HepG2 (cell line): Measurements from ENCODE around the gene RAB3D. TPM values are rescaled to one million over a fixed set of nuclear protein-coding genes. Genes with fewer than 3 reads are reported as not detected.
A peak's percentile ranks its signal among the peaks of the same experiment; 100 is the strongest.

Source experiments
- AGO2 ChIP-seq: fragments of 200-400 bp; formaldehyde crosslinking; optimal IDR thresholded peaks from 2 replicates; pipeline ENCODE3; 2017; ENCODE audit warnings: mild to moderate bottlenecking, low read depth, low read length, moderate library complexity
- ARNTL ChIP-seq: sonication (generic); formaldehyde crosslinking; IDR thresholded peaks from 2 replicates; pipeline ENCODE4 v1.4.0; 2020; ENCODE audit warnings: mild to moderate bottlenecking, missing genetic modification reagents
- GTF3A ChIP-seq: sonication (generic); formaldehyde crosslinking; conservative IDR thresholded peaks from 2 replicates; pipeline ENCODE4 v1.4.0; 2020; ENCODE audit warnings: mild to moderate bottlenecking, missing genetic modification reagents
- KLF6 ChIP-seq: IDR thresholded peaks from 2 replicates; pipeline ENCODE4 v1.8.0; 2016; ENCODE audit warnings: missing biosample characterization, missing genetic modification reagents
- MAF1 ChIP-seq: sonication (generic); formaldehyde crosslinking; IDR thresholded peaks from 2 replicates; pipeline ENCODE4 v1.5.0; 2020; ENCODE audit warnings: missing genetic modification reagents, borderline replicate concordance
- MBNL3 ChIP-seq: fragments of 250-450 bp; sonication (Bioruptor Pico); conservative IDR thresholded peaks from 2 replicates; pipeline ENCODE4 v1.8.0; 2022; ENCODE audit warnings: mild to moderate bottlenecking, inconsistent platforms
- NCOA1 ChIP-seq: sonication (generic); formaldehyde crosslinking; IDR thresholded peaks from 2 replicates; pipeline ENCODE4 v1.9.0; 2021; ENCODE audit warnings: missing genetic modification reagents
- NFIC ChIP-seq: IDR thresholded peaks from 2 replicates; pipeline ENCODE4 v1.6.1; 2012; ENCODE audit warnings: mild to moderate bottlenecking, low read length, inconsistent platforms
- ONECUT2 ChIP-seq: sonication (generic); formaldehyde crosslinking; IDR thresholded peaks from 2 replicates; pipeline ENCODE4 v1.4.0; 2020; ENCODE audit warnings: missing genetic modification reagents
- RFX3 ChIP-seq: IDR thresholded peaks from 2 replicates; pipeline ENCODE4 v1.6.1; 2016; ENCODE audit warnings: missing biosample characterization, missing genetic modification reagents
- SMAD1 ChIP-seq: sonication (generic); formaldehyde crosslinking; IDR thresholded peaks from 2 replicates; pipeline ENCODE4 v1.4.0; 2020; ENCODE audit warnings: missing genetic modification reagents, low read depth, mild to moderate bottlenecking, borderline replicate concordance
- TCF7L2 ChIP-seq: IDR thresholded peaks from 2 replicates; pipeline ENCODE4 v1.6.1; 2011; ENCODE audit warnings: mild to moderate bottlenecking, low read depth, low read length, moderate library complexity
- ZMAT3 ChIP-seq: sonication (generic); formaldehyde crosslinking; conservative IDR thresholded peaks from 2 replicates; pipeline ENCODE4 v1.7.0; 2021; ENCODE audit warnings: missing genetic modification reagents
- ZNF12 ChIP-seq: sonication (generic); formaldehyde crosslinking; IDR thresholded peaks from 2 replicates; pipeline ENCODE4 v1.5.0; 2020; ENCODE audit warnings: missing genetic modification reagents
- ZNF136 ChIP-seq: sonication (generic); formaldehyde crosslinking; IDR thresholded peaks from 2 replicates; pipeline ENCODE4 v1.8.1; 2022; ENCODE audit warnings: low read depth, mild to moderate bottlenecking, moderate library complexity, missing genetic modification reagents
- ZNF20 ChIP-seq: sonication (generic); formaldehyde crosslinking; IDR thresholded peaks from 2 replicates; pipeline ENCODE4 v1.4.0; 2020; ENCODE audit warnings: mild to moderate bottlenecking, moderate library complexity, missing genetic modification reagents
- ZNF577 ChIP-seq: sonication (generic); formaldehyde crosslinking; IDR thresholded peaks from 2 replicates; pipeline ENCODE4 v1.4.0; 2020; ENCODE audit warnings: mild to moderate bottlenecking, low read depth, missing genetic modification reagents, borderline replicate concordance
- polyA plus RNA-seq, 8 experiments: library from polyadenylated mRNA; depleted of rRNA in 3 of 8; stranded (reverse) in 7 of 8; unstranded in 1 of 8; fragments of >200 nt; fragmentation: Illumina TruSeq in 4 of 8; extraction: Trizol in 4 of 8; gene quantifications; 2 replicates each; pipeline versions ENCODE4 v1.2.1 to v1.2.3, GENCODE V29; 2011 to 2016; ENCODE audit warnings: low read depth in 4 of 8, missing spikeins in 1 of 8, mixed read lengths in 1 of 8; ENCODE audit not compliant: insufficient read depth in 1 of 8
- total RNA-seq, 5 experiments: library from RNA; depleted of rRNA; stranded (reverse); fragments of >200 nt; fragmentation: Illumina TruSeq; extraction: Trizol; gene quantifications; 2 replicates each; pipeline ENCODE4 v1.2.3, GENCODE V29; 2016; ENCODE audit warnings: low read depth in 1 of 5
- TF ChIP-seq, protein P1 (sequence below): IDR thresholded peaks from 2 replicates; pipeline ENCODE4 v1.6.1; 2012; ENCODE audit warnings: low read depth, low read length, improper control_type of control experiment
- TF ChIP-seq, protein P2 (sequence below): sonication (generic); formaldehyde crosslinking; IDR thresholded peaks from 2 replicates; pipeline ENCODE4 v1.4.0; 2020; ENCODE audit warnings: mild to moderate bottlenecking, missing genetic modification reagents
- TF ChIP-seq, protein P3 (sequence below): IDR thresholded peaks from 2 replicates; pipeline ENCODE4 v1.6.1; 2016; ENCODE audit warnings: mild to moderate bottlenecking, missing biosample characterization, missing genetic modification reagents
- TF ChIP-seq, protein P4 (sequence below): conservative IDR thresholded peaks from 2 replicates; pipeline ENCODE4 v1.6.1; 2018; ENCODE audit warnings: missing genetic modification reagents
- TF ChIP-seq, protein P5 (sequence below): sonication (generic); formaldehyde crosslinking; IDR thresholded peaks from 2 replicates; pipeline ENCODE4 v1.8.1; 2023; ENCODE audit warnings: missing genetic modification reagents, inconsistent platforms, borderline replicate concordance

Gene RAB3D
- total and polyA plus RNA-seq, 2 of the 13 experiments (the other 11 are each of a cell fraction or from before 2014, with no cell fraction given), result 2.0 to 16.1 TPM

DNA sequence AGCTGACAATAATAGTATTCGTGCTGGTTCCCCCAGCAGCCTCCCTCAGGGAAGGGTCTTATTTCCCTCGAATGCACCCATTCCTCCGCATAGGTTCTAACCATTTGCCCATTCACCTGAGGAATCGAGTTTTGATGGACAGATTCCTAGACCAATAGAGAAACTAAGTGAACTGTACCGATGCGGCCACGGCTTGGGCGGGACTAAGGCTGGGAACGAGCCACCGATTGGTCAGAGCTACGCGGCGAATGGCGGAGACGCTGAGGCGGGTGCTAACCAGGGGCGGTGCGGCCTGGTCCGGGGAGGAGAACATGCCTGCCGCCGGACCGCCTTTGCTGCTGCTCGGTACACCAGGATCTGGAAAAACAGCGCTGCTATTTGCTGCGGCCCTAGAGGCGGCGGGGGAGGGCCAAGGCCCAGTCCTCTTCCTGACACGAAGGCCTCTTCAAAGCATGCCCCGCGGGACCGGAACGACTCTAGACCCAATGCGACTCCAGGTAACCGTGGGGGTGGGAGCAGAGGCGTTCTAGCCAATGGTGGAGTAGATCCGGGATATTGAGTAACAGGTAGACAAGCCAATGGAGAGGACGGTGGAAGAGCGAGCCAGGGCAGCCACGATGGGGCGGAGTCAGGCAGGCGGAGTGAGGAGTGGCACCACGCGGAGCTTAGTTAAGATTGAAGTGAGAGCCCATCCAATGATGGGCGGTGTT is 35.1 kb upstream of the RAB3D start, which contains the start of gene SWSAP1 (continued):
- TF ChIP-seq ZMAT3, result peak; percentile 82; the same call in 1 of the 2 replicates
- no peak; the same call in none of the 2 replicates for TF ChIP-seq RFX3 (CRISPR knock-in tag)
- TF ChIP-seq, protein P1, sequence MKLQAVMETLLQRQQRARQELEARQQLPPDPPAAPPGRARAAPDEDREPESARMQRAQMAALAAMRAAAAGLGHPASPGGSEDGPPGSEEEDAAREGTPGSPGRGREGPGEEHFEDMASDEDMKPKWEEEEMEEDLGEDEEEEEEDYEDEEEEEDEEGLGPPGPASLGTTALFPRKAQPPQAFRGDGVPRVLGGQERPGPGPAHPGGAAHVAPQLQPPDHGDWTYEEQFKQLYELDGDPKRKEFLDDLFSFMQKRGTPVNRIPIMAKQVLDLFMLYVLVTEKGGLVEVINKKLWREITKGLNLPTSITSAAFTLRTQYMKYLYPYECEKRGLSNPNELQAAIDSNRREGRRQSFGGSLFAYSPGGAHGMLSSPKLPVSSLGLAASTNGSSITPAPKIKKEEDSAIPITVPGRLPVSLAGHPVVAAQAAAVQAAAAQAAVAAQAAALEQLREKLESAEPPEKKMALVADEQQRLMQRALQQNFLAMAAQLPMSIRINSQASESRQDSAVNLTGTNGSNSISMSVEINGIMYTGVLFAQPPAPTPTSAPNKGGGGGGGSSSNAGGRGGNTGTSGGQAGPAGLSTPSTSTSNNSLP, result 0 out of 2 replicates have a peak, but pooled peaks have one; percentile 15
- TF ChIP-seq, protein P2, sequence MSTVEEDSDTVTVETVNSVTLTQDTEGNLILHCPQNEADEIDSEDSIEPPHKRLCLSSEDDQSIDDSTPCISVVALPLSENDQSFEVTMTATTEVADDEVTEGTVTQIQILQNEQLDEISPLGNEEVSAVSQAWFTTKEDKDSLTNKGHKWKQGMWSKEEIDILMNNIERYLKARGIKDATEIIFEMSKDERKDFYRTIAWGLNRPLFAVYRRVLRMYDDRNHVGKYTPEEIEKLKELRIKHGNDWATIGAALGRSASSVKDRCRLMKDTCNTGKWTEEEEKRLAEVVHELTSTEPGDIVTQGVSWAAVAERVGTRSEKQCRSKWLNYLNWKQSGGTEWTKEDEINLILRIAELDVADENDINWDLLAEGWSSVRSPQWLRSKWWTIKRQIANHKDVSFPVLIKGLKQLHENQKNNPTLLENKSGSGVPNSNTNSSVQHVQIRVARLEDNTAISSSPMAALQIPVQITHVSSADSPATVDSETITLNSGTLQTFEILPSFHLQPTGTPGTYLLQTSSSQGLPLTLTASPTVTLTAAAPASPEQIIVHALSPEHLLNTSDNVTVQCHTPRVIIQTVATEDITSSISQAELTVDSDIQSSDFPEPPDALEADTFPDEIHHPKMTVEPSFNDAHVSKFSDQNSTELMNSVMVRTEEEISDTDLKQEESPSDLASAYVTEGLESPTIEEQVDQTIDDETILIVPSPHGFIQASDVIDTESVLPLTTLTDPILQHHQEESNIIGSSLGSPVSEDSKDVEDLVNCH, result no peak
- TF ChIP-seq MBNL3, result no peak
- no peak for TF ChIP-seq MAF1 (CRISPR knock-in tag)
- TF ChIP-seq NCOA1 (CRISPR knock-in tag), result no peak
- TF ChIP-seq, protein P3, sequence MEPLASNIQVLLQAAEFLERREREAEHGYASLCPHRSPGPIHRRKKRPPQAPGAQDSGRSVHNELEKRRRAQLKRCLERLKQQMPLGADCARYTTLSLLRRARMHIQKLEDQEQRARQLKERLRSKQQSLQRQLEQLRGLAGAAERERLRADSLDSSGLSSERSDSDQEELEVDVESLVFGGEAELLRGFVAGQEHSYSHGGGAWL (CRISPR knock-in tag), result peak; percentile 81; the same call in 1 of the 2 replicates
- no peak for TF ChIP-seq ZNF20 (CRISPR knock-in tag)
- 0 out of 2 replicates have a peak, but pooled peaks have one; percentile 31 for TF ChIP-seq ZNF12 (CRISPR knock-in tag)
- TF ChIP-seq, protein P4, sequence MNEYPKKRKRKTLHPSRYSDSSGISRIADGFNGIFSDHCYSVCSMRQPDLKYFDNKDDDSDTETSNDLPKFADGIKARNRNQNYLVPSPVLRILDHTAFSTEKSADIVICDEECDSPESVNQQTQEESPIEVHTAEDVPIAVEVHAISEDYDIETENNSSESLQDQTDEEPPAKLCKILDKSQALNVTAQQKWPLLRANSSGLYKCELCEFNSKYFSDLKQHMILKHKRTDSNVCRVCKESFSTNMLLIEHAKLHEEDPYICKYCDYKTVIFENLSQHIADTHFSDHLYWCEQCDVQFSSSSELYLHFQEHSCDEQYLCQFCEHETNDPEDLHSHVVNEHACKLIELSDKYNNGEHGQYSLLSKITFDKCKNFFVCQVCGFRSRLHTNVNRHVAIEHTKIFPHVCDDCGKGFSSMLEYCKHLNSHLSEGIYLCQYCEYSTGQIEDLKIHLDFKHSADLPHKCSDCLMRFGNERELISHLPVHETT (CRISPR knock-in tag), result peak; percentile 52; the same call in 1 of the 2 replicates
- no peak for TF ChIP-seq NFIC
- TF ChIP-seq GTF3A (CRISPR knock-in tag), result no peak
- TF ChIP-seq AGO2, result peak; percentile 67
- TF ChIP-seq KLF6 (CRISPR knock-in tag), result peak; percentile 87
- TF ChIP-seq, protein P5, sequence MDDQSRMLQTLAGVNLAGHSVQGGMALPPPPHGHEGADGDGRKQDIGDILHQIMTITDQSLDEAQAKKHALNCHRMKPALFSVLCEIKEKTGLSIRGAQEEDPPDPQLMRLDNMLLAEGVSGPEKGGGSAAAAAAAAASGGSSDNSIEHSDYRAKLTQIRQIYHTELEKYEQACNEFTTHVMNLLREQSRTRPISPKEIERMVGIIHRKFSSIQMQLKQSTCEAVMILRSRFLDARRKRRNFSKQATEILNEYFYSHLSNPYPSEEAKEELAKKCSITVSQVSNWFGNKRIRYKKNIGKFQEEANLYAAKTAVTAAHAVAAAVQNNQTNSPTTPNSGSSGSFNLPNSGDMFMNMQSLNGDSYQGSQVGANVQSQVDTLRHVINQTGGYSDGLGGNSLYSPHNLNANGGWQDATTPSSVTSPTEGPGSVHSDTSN, result no peak
- TF ChIP-seq ZNF136 (CRISPR knock-in tag), result peak; percentile 60; the same call in 1 of the 2 replicates
- TF ChIP-seq ARNTL (CRISPR knock-in tag), result no peak
- TF ChIP-seq TCF7L2, result no peak
- TF ChIP-seq ONECUT2, result no peak
- no peak for TF ChIP-seq SMAD1 (CRISPR knock-in tag)
- no peak for TF ChIP-seq ZNF577
